Measurements from ENCODE around the gene LCN6. TPM values are rescaled to one million over a fixed set of nuclear protein-coding genes. Genes with fewer than 3 reads are reported as not detected.

Gene LCN6
- total and polyA plus RNA-seq, 2 of the 4 experiments (the other 2 are of a cell fraction): not detected

- BruUV-seq (replicated peaks): no TSS peak
These were observed 48.0 kb upstream of the LCN6 start, which contains the start of gene CCDC183 for GRCh38 chr9:136796238-136796774. Gene CCDC183, plus strand, starts transcription at chr9:136796338. Its CDS starts 60 bp downstream, at chr9:136796398.

More at GRCh38 chr9:136796238-136796774, 48.0 kb upstream of the LCN6 start, which contains the start of gene CCDC183:
- ChIA-PET POLR2A (ENCODE audit: unreplicated experiment) (no interaction called here), CTCF (no interaction called here)
- intact Hi-C loops (cut with micrococcal nuclease) (no loop called here), in situ Hi-C loops (cut with MboI; ENCODE audit: low sequenced_read_pairs) (no loop called here), dilution Hi-C loops (cut with HindIII; ENCODE audit: low sequenced_read_pairs, unreplicated experiment) (no loop called here)
- H2AFZ ChIP-seq (replicated peaks; ENCODE audit: low read length, poor library complexity): no peak within 1 kb of the TSS
- H4K5ac ChIP-seq (ENCODE audit: low read depth, low read length): no peak within 1 kb of the TSS
- H3K56ac ChIP-seq (ENCODE audit: extremely low read depth, insufficient read depth, low read length): no peak within 1 kb of the TSS
- H3K9ac ChIP-seq (ENCODE audit: low read depth, low read length): no peak within 1 kb of the TSS
- H3K4ac ChIP-seq (ENCODE audit: low read depth, low read length): no peak within 1 kb of the TSS
- H2BK15ac ChIP-seq (ENCODE audit: low read depth, low read length): no peak within 1 kb of the TSS
- WGBS, 2 experiments (ENCODE audit: extremely low coverage in 2 of 2, insufficient read length in 1 of 2): 33% methylated on average over 1 of the region's 5 CpGs; no CpG with 5 or more reads in 1 of the 2 experiments
- ATAC-seq (ENCODE audit: low read depth): no peak
- no peak within 1 kb of the TSS for H2BK5ac ChIP-seq (ENCODE audit: low read depth, low read length, poor library complexity, severe bottlenecking)
- DNase-seq: no peak
- H3K14ac ChIP-seq (replicated peaks; ENCODE audit: low read depth, low read length): no peak within 1 kb of the TSS
- no peaks in the 10 kb centered on the region for H3K9me1 ChIP-seq (ENCODE audit: insufficient read depth, low read length)
- no peak within 1 kb of the TSS for H3K4me3 ChIP-seq (ENCODE audit: insufficient read depth, low read depth, low read length)
- no peak within 1 kb of the TSS for H2BK120ac ChIP-seq (ENCODE audit: low read depth, low read length)
- H3K4me1 ChIP-seq (ENCODE audit: control insufficient read depth, insufficient read depth, low read length): peaks cover 15% of the 10 kb centered on the region
- no peak within 1 kb of the TSS for H3K27ac ChIP-seq (ENCODE audit: insufficient read depth, low read length)
- no peak within 1 kb of the TSS for H2BK20ac ChIP-seq (ENCODE audit: low read depth, low read length)
- no peak within 1 kb of the TSS for H3K23ac ChIP-seq (ENCODE audit: low read depth, low read length)
- H2AK9ac ChIP-seq (replicated peaks; ENCODE audit: low read depth, low read length, poor library complexity): no peak within 1 kb of the TSS
- no peak within 1 kb of the TSS for H2AK5ac ChIP-seq (ENCODE audit: low read depth, low read length)
- H3K79me1 ChIP-seq (ENCODE audit: low read depth in 1 of 2, low read length in 2 of 2): peaks cover 3 to 23% of the 10 kb centered on the region in 2 experiments; a peak in 3 of 4 replicates
- peaks cover 8% of the 10 kb centered on the region; the same call in 1 of the 2 replicates for H3K36me3 ChIP-seq (ENCODE audit: control insufficient read depth, insufficient read depth, low read length)
- peaks cover 29% of the 10 kb centered on the region for H3K27me3 ChIP-seq (ENCODE audit: control insufficient read depth, insufficient read depth, low read length)
- H3K4me2 ChIP-seq (ENCODE audit: low read depth, low read length): peak within 1 kb of the TSS; percentile 39
- H3K18ac ChIP-seq (ENCODE audit: low read depth, low read length): no peak within 1 kb of the TSS
- H3K9me3 ChIP-seq (ENCODE audit: control insufficient read depth, insufficient read depth, low read length): no peaks in the 10 kb centered on the region
- no peak for TF ChIP-seq POLR2A (IDR thresholded peaks at IDR 0.05; ENCODE audit: low read depth, low read length)
- no peak for TF ChIP-seq MAZ (IDR thresholded peaks at IDR 0.05; ENCODE audit: borderline replicate concordance, low read depth, low read length)
- TF ChIP-seq NFE2L2 (IDR thresholded peaks at IDR 0.05; ENCODE audit: low read depth, low read length): no peak
- no peak for TF ChIP-seq SMC3 (IDR thresholded peaks at IDR 0.05; ENCODE audit: low read depth, low read length)
- TF ChIP-seq, protein P1, sequence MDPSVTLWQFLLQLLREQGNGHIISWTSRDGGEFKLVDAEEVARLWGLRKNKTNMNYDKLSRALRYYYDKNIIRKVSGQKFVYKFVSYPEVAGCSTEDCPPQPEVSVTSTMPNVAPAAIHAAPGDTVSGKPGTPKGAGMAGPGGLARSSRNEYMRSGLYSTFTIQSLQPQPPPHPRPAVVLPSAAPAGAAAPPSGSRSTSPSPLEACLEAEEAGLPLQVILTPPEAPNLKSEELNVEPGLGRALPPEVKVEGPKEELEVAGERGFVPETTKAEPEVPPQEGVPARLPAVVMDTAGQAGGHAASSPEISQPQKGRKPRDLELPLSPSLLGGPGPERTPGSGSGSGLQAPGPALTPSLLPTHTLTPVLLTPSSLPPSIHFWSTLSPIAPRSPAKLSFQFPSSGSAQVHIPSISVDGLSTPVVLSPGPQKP (IDR thresholded peaks at IDR 0.05; ENCODE audit: borderline replicate concordance, low read depth, low read length): no peak
- no peak for TF ChIP-seq FOS (IDR thresholded peaks at IDR 0.05; ENCODE audit: low read depth, low read length)
- no peak for TF ChIP-seq CHD1 (IDR thresholded peaks at IDR 0.05; ENCODE audit: low read depth, low read length)
- TF ChIP-seq MXI1 (IDR thresholded peaks at IDR 0.05; ENCODE audit: borderline replicate concordance, low read depth, low read length): no peak
- no peak for TF ChIP-seq RCOR1 (IDR thresholded peaks at IDR 0.05; ENCODE audit: insufficient replicate concordance, low read length)
- no peak for TF ChIP-seq MAFK (IDR thresholded peaks at IDR 0.05; ENCODE audit: low read depth, low read length)
- TF ChIP-seq CEBPB (IDR thresholded peaks at IDR 0.05; ENCODE audit: low read depth, low read length): no peak
- no peak within 1 kb of the TSS for H4K8ac ChIP-seq (ENCODE audit: low read depth in 2 of 2, low read length in 2 of 2)
- no peak within 1 kb of the TSS for H4K91ac ChIP-seq (ENCODE audit: insufficient read depth, low read depth, low read length)
- peaks cover 17% of the 10 kb centered on the region for H4K20me1 ChIP-seq (ENCODE audit: insufficient read depth, low read length)

Data from IMR-90 (cell line).